Suprapubic skin (tissue), 4 donors: ENCODE measurements around the gene SEMA5A. TPM values are rescaled to one million over a fixed set of nuclear protein-coding genes. Genes with fewer than 3 reads are reported as not detected.

ENCODE experiments used
- DNase-seq, 2 donors: peaks; one replicate each; pipeline ENCODE4 v3.0.0-alpha.2; 2019; ENCODE audit warnings: low spot score in 2 of 2
- H3K27ac ChIP-seq: fragments of 200-600 bp; sonication (generic); one replicate; pipeline ENCODE4 v1.5.1; 2019
- H3K27me3 ChIP-seq: fragments of 200-600 bp; sonication (generic); one replicate; pipeline ENCODE4 v1.5.1; 2019
- H3K36me3 ChIP-seq: fragments of 200-600 bp; sonication (generic); one replicate; pipeline ENCODE4 v1.5.1; 2019
- H3K4me1 ChIP-seq: fragments of 200-600 bp; sonication (generic); one replicate; pipeline ENCODE4 v1.5.1; 2019
- H3K4me3 ChIP-seq: fragments of 200-600 bp; sonication (generic); one replicate; pipeline ENCODE4 v1.5.1; 2019; ENCODE audit warnings: mild to moderate bottlenecking
- H3K9me3 ChIP-seq: fragments of 200-600 bp; sonication (generic); one replicate; pipeline ENCODE4 v1.5.1; 2019
- EP300 ChIP-seq: sonication (generic); formaldehyde crosslinking; IDR thresholded peaks from one replicate; pipeline ENCODE4 v1.6.1; 2017; ENCODE audit warnings: antibody characterized with exemption
- POLR2A ChIP-seq, 2 donors: fragments of 450-650 bp; IDR thresholded peaks; one replicate each; pipeline ENCODE4 v1.6.1; 2017; ENCODE audit warnings: antibody characterized with exemption in 2 of 2, mild to moderate bottlenecking in 2 of 2, moderate library complexity in 2 of 2
- POLR2AphosphoS5 ChIP-seq, 3 donors: sonication (generic); formaldehyde crosslinking; IDR thresholded peaks; one replicate each; pipeline ENCODE4 v1.6.1; 2017; ENCODE audit warnings: antibody characterized with exemption in 3 of 3
- WGBS: methylation state at CpG from one replicate; pipeline ENCODE4 v1.1.5; 2018; 5-methylcytosine and 5-hydroxymethylcytosine counted together
- total RNA-seq, 4 donors: library from RNA; depleted of rRNA; stranded (reverse); fragments of >200 nt; gene quantifications; one replicate each; pipeline ENCODE4 v1.1.0, GENCODE V29; 2016
- TF ChIP-seq, protein P1 (sequence below), 2 donors: fragments of 200-600 bp in 1 of 2; fragments of 450-650 bp in 1 of 2; sonication (generic) in 1 of 2; IDR thresholded peaks; one replicate each; pipeline ENCODE4 v1.5.1; 2016 to 2019; ENCODE audit warnings: antibody characterized with exemption in 2 of 2, mild to moderate bottlenecking in 1 of 2, moderate library complexity in 1 of 2

Gene SEMA5A
- total RNA-seq, 4 donors from 2014 or later: 14.5 to 31.7 (median 23.4) TPM

DNA sequence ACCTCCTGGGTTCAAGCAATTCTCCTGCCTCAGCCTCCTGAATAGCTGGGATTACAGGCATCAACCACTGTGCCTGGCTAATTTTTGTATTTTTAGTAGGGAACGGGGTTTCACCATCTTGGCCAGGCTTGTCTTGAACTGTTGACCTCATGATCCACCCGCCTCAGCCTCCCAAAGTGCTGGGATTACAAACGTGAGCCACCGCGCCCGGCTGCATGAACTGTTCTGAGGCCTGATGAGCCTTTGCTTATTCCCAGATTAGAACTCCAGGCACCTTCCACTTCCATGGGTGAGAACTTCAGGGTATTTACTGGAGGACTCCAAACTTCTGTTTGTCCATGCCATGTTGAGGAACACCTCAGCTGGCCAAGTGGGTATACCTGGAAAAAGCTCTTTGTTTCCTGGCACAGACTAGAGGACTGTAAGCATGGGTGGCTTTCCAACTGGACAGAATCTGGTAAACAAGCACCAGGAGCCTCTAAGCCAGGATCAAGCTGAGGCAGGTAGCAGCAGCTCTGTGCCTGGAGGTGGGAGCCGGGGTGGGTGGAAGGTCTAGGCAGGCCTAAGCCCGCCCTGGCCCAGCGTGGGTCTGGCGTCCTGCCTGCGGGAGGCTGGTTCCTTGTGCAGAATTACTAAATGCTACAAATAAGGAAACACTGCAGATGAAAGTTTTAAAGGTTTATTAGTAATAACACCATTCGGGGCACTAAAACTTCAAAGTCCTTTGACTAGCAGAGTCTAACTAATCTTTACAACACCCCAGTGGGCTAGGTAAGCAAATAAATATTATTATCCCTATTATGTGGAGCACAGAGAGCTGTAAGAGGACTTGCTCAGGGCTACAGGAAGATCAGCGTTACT is 78.4 kb downstream of the SEMA5A start:
- peak in 1 of 2 donors; percentile 67 for DNase-seq
- 45% methylated on average over 12 of the region's 13 CpGs for WGBS
- H3K4me3 ChIP-seq: no peak overlapping the region
- H3K27me3 ChIP-seq: no peaks in the 10 kb centered on the region
- H3K4me1 ChIP-seq: peaks cover 22% of the 10 kb centered on the region
- peak overlapping the region; percentile 75 for H3K27ac ChIP-seq
- H3K36me3 ChIP-seq: no peaks in the 10 kb centered on the region
- H3K9me3 ChIP-seq: no peaks in the 10 kb centered on the region
- TF ChIP-seq POLR2AphosphoS5 (IDR thresholded peaks at IDR 0.05) (peak in 1 of 3 donors; percentile 21), EP300 (no peak)

DNA sequence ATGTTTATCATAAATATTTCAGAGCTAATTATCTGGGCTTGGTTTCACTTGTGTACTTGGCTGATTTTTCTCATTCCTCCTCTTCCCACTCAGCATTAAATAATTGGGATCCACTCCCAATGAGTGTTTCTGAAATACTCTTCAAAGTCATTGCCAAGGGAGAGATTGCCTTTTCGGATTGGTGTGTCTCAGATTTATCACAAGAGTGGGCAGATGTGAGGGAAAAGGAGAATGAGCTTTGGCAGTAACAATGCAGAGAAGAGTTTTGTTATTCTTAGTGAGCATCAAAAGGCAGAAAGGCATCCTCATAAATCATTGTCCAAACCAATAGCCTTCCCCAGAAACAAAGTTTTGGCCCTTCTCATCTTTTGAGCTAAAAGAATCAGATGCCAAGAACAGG is 79.2 kb downstream of the SEMA5A start:
- no peak for DNase-seq
- Histone ChIP-seq H3K4me1 (peaks cover 22% of the 10 kb centered on the region), H3K36me3 (no peaks in the 10 kb centered on the region), H3K4me3 (no peak overlapping the region), H3K27me3 (no peaks in the 10 kb centered on the region), H3K27ac (peak overlapping the region; percentile 75), H3K9me3 (no peaks in the 10 kb centered on the region)
- TF ChIP-seq POLR2A (IDR thresholded peaks at IDR 0.05) (no peak), EP300 (no peak), POLR2AphosphoS5 (IDR thresholded peaks at IDR 0.05) (no peak)
- TF ChIP-seq, protein P1, sequence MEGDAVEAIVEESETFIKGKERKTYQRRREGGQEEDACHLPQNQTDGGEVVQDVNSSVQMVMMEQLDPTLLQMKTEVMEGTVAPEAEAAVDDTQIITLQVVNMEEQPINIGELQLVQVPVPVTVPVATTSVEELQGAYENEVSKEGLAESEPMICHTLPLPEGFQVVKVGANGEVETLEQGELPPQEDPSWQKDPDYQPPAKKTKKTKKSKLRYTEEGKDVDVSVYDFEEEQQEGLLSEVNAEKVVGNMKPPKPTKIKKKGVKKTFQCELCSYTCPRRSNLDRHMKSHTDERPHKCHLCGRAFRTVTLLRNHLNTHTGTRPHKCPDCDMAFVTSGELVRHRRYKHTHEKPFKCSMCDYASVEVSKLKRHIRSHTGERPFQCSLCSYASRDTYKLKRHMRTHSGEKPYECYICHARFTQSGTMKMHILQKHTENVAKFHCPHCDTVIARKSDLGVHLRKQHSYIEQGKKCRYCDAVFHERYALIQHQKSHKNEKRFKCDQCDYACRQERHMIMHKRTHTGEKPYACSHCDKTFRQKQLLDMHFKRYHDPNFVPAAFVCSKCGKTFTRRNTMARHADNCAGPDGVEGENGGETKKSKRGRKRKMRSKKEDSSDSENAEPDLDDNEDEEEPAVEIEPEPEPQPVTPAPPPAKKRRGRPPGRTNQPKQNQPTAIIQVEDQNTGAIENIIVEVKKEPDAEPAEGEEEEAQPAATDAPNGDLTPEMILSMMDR (IDR thresholded peaks at IDR 0.05): no peak
- WGBS: 25% methylated on average over 1 of the region's 1 CpG

DNA sequence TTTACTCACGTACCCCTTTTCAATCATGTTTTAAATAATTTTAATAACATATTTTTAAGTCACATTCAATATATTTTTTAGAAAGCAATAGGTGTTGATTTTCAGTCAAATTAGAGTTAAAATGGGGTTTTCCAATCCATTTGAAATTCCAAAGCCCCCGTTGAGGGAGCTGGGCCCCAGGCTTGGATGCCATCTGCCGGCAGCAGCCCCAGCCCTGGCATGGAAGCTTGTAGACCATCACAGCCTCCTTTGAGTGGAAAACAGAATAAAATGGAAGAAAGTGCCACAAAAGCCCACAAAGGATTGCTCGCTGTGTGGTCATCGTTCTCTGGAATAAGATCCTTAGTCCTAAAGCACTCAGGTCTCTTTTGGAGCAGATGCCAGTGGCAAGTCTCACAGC is 81.4 kb downstream of the SEMA5A start:
- DNase-seq: no peak
- Histone ChIP-seq H3K9me3 (no peaks in the 10 kb centered on the region), H3K27ac (no peak overlapping the region), H3K36me3 (no peaks in the 10 kb centered on the region), H3K4me3 (no peak overlapping the region), H3K4me1 (peaks cover 22% of the 10 kb centered on the region), H3K27me3 (no peaks in the 10 kb centered on the region)
- 88% methylated on average over 5 of the region's 5 CpGs for WGBS
- TF ChIP-seq EP300 (no peak), POLR2AphosphoS5 (IDR thresholded peaks at IDR 0.05) (no peak), POLR2A (IDR thresholded peaks at IDR 0.05) (no peak)
- TF ChIP-seq, protein P1 (IDR thresholded peaks at IDR 0.05): no peak

DNA sequence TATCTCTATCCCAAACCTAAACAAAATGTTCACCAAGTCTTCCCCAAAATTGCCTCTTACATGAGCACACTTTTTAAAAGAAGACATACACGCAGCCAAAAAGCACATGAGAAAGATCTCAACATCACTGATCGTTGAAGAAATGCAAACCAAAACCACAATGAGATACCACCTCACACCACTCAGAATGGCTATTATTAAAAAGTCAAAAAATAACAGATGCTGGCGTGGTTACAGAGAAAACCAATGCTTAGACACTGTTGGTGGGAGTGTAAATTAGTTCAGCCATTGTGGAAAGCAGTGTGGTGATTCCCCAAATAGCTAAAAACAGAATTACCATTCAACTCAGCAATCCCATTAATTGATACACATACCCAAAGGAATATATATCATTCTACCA is 83.8 kb downstream of the SEMA5A start:
- Histone ChIP-seq H3K36me3 (no peaks in the 10 kb centered on the region), H3K4me3 (no peak overlapping the region), H3K27ac (no peak overlapping the region), H3K4me1 (peaks cover 9% of the 10 kb centered on the region), H3K9me3 (no peaks in the 10 kb centered on the region), H3K27me3 (no peaks in the 10 kb centered on the region)
- TF ChIP-seq POLR2A (IDR thresholded peaks at IDR 0.05) (no peak), EP300 (no peak), POLR2AphosphoS5 (IDR thresholded peaks at IDR 0.05) (no peak)
- TF ChIP-seq, protein P1 (IDR thresholded peaks at IDR 0.05): no peak
- no peak for DNase-seq
- WGBS: 97% methylated on average over 3 of the region's 3 CpGs

DNA sequence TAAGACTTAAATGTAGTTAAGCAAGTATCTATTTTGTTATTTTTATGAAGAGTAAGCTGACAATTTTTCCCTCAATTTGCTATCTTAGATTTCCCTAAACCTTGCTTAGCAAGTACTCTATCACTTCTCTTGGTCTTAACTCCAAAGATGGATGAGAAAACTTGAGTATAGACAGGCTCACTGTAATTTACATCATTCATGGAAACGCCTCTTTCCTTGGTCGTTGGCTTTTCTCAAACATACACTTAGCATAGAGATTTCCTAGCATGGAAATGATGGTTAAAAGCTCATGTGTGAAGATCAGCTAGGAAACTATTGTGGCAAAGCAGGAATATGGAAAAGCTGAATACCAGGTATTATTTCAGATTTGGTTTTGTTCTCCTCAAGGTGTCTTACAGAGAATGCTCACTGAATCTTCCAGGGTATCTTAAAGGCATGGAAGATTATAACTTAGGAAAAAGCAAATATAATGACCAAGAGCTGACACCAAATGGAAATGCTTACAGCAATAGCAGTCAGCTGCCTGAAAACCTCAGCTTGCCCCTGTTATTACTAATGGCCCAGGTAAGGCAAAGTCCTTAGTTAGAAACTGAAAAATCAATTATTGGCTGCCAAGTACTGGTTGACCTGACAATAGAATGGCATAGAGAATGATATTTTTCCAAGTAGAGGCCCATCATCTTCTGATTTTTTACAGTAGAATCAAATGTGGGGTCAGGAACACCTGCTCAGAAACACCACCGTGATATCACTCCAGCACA is 84.8 kb downstream of the SEMA5A start:
- WGBS: 81% methylated on average over 3 of the region's 3 CpGs
- no peak overlapping the region for H3K27ac ChIP-seq
- H3K9me3 ChIP-seq: no peaks in the 10 kb centered on the region

More for the DNA sequence above, 84.8 kb downstream of the SEMA5A start:
- H3K36me3 ChIP-seq: no peaks in the 10 kb centered on the region
- DNase-seq: no peak
- peaks cover 5% of the 10 kb centered on the region for H3K4me1 ChIP-seq
- no peak for TF ChIP-seq POLR2A (IDR thresholded peaks at IDR 0.05)
- TF ChIP-seq POLR2AphosphoS5 (IDR thresholded peaks at IDR 0.05): no peak
- TF ChIP-seq EP300: no peak
- TF ChIP-seq, protein P1 (IDR thresholded peaks at IDR 0.05): no peak
- H3K27me3 ChIP-seq: no peaks in the 10 kb centered on the region
- H3K4me3 ChIP-seq: no peak overlapping the region
